ENCODE data around the gene SLC12A2.

The SLC12A2 gene

DNA sequence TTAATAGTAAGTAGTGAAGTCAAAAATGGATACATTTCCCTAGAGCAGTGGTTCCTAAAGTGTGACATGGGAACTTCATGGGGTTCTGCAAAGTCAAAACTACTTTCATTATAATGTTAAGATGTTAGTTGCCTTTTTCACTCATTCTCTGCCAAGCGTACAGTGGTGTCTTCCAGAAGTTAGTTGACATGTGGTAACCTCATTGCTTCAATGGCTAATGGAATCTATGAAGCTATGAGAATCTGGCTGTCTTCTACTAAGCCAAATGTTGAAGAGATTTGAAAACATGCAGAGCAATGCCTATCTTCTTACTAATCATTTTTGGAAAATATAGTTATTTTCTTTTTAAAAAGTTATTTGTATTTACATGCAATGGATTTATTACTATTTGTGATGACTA, 111.8 kb downstream of the SLC12A2 start:
- Histone ChIP-seq H3K4me1 (ENCODE audit: insufficient read depth, low read length, severe bottlenecking) (no peaks in the 10 kb centered on the region), H3K4me2 (ENCODE audit: low read length) (no peak overlapping the region), H2AFZ (ENCODE audit: low read length) (no peak overlapping the region), H3K9me2 (ENCODE audit: low read depth, low read length) (no peaks in the 10 kb centered on the region), H3K79me2 (ENCODE audit: insufficient read depth, low read length) (no peaks in the 10 kb centered on the region), H3K9ac (ENCODE audit: low read length) (no peak overlapping the region), H3K27ac (ENCODE audit: low read depth, low read length, poor library complexity, severe bottlenecking) (no peak overlapping the region), H3K9me3 (ENCODE audit: low read length) (no peaks in the 10 kb centered on the region), H3K4me3 (ENCODE audit: low read depth, low read length, poor library complexity, severe bottlenecking) (no peak overlapping the region), H3K36me3 (ENCODE audit: insufficient read depth, low read length) (peaks cover 4% of the 10 kb centered on the region; the same call in 1 of the 2 replicates), H3F3A (ENCODE audit: insufficient read depth, low read length) (no peaks in the 10 kb centered on the region), H4K20me1 (ENCODE audit: insufficient read depth, low read length) (no peaks in the 10 kb centered on the region), H3K27me3 (ENCODE audit: insufficient read depth, low read length) (no peaks in the 10 kb centered on the region)
- no peak for TF ChIP-seq EZH2 (IDR thresholded peaks at IDR 0.05; ENCODE audit: borderline replicate concordance, low read length)
- TF ChIP-seq, protein P1, sequence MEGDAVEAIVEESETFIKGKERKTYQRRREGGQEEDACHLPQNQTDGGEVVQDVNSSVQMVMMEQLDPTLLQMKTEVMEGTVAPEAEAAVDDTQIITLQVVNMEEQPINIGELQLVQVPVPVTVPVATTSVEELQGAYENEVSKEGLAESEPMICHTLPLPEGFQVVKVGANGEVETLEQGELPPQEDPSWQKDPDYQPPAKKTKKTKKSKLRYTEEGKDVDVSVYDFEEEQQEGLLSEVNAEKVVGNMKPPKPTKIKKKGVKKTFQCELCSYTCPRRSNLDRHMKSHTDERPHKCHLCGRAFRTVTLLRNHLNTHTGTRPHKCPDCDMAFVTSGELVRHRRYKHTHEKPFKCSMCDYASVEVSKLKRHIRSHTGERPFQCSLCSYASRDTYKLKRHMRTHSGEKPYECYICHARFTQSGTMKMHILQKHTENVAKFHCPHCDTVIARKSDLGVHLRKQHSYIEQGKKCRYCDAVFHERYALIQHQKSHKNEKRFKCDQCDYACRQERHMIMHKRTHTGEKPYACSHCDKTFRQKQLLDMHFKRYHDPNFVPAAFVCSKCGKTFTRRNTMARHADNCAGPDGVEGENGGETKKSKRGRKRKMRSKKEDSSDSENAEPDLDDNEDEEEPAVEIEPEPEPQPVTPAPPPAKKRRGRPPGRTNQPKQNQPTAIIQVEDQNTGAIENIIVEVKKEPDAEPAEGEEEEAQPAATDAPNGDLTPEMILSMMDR (IDR thresholded peaks at IDR 0.05; ENCODE audit: low read length) = no peak

DNA sequence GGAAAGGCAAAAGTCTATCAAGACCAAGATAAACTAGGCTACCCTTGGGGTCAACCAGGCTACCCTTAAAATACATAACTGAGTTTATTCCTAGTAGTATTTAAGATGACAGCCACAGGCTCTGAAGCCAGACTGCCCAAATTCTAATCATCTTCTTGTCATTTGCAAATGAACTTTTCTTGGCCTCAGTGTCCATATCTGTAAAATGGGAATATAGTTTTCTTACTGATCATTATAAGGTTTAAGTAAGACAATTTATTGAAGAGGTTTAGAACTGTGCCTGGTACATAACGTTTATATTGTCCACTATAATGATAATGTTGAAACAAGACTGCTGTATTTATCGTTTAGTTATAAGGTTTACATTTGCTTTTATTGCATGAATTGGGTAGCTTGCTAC, 112.5 kb downstream of the SLC12A2 start:
- no peak overlapping the region for H3K27ac ChIP-seq (ENCODE audit: low read depth, low read length, poor library complexity, severe bottlenecking)
- H3K4me2 ChIP-seq (ENCODE audit: low read length) = no peak overlapping the region
- no peak overlapping the region for H3K4me3 ChIP-seq (ENCODE audit: low read depth, low read length, poor library complexity, severe bottlenecking)
- no peak overlapping the region for H2AFZ ChIP-seq (ENCODE audit: low read length)
- H3K4me1 ChIP-seq (ENCODE audit: insufficient read depth, low read length, severe bottlenecking) = peaks cover 4% of the 10 kb centered on the region
- no peak overlapping the region for H3K9ac ChIP-seq (ENCODE audit: low read length)
- no peaks in the 10 kb centered on the region for H3K36me3 ChIP-seq (ENCODE audit: insufficient read depth, low read length)
- TF ChIP-seq EZH2 (IDR thresholded peaks at IDR 0.05; ENCODE audit: borderline replicate concordance, low read length) = no peak
- TF ChIP-seq, protein P1 (IDR thresholded peaks at IDR 0.05; ENCODE audit: low read length) = no peak
- no peaks in the 10 kb centered on the region for H3F3A ChIP-seq (ENCODE audit: insufficient read depth, low read length)
- H3K9me2 ChIP-seq (ENCODE audit: low read depth, low read length) = no peaks in the 10 kb centered on the region
- no peaks in the 10 kb centered on the region for H4K20me1 ChIP-seq (ENCODE audit: insufficient read depth, low read length)
- no peaks in the 10 kb centered on the region for H3K9me3 ChIP-seq (ENCODE audit: low read length)
- no peaks in the 10 kb centered on the region for H3K27me3 ChIP-seq (ENCODE audit: insufficient read depth, low read length)
- H3K79me2 ChIP-seq (ENCODE audit: insufficient read depth, low read length) = no peaks in the 10 kb centered on the region

DNA sequence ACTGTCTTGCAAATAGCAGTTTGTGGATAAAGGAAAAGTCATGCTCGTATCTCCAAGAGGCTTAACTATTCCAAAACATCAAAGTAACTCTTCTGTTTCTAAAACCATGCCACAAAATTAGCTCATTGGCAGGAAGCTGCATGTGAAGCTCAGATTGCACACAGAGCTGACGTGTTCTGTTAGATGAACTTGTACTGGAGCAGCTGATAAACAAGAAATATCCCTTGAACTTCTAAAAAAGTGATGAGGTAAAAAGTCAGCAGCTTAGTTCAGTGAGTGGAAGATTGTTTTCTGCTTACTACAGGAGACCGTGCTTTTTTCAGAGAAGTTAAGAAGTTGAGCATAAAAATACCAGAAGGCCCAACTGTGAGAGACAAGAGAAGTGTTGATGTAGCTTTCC, 113.2 kb downstream of the SLC12A2 start:
- H3K9me3 ChIP-seq (ENCODE audit: low read length) = no peaks in the 10 kb centered on the region
- H3K9ac ChIP-seq (ENCODE audit: low read length) = no peak overlapping the region
- H3K79me2 ChIP-seq (ENCODE audit: insufficient read depth, low read length) = no peaks in the 10 kb centered on the region
- H2AFZ ChIP-seq (ENCODE audit: low read length) = no peak overlapping the region
- H3F3A ChIP-seq (ENCODE audit: insufficient read depth, low read length) = no peaks in the 10 kb centered on the region
- peaks cover 6% of the 10 kb centered on the region for H3K4me1 ChIP-seq (ENCODE audit: insufficient read depth, low read length, severe bottlenecking)
- no peaks in the 10 kb centered on the region for H3K27me3 ChIP-seq (ENCODE audit: insufficient read depth, low read length)
- H4K20me1 ChIP-seq (ENCODE audit: insufficient read depth, low read length) = no peaks in the 10 kb centered on the region
- no peaks in the 10 kb centered on the region for H3K9me2 ChIP-seq (ENCODE audit: low read depth, low read length)
- no peak overlapping the region for H3K27ac ChIP-seq (ENCODE audit: low read depth, low read length, poor library complexity, severe bottlenecking)
- H3K4me2 ChIP-seq (ENCODE audit: low read length) = no peak overlapping the region
- no peaks in the 10 kb centered on the region for H3K36me3 ChIP-seq (ENCODE audit: insufficient read depth, low read length)
- TF ChIP-seq, protein P1 (IDR thresholded peaks at IDR 0.05; ENCODE audit: low read length) = no peak
- no peak for TF ChIP-seq EZH2 (IDR thresholded peaks at IDR 0.05; ENCODE audit: borderline replicate concordance, low read length)
- H3K4me3 ChIP-seq (ENCODE audit: low read depth, low read length, poor library complexity, severe bottlenecking) = no peak overlapping the region

All from OCI-LY1 (cell line).